Transverse colon (tissue), 4 donors: ENCODE measurements around the gene CCNO.

Experiments used
- EP300 ChIP-seq: sonication (generic); formaldehyde crosslinking; IDR thresholded peaks from one replicate; pipeline ENCODE4 v1.6.1; 2017; ENCODE audit warnings: antibody characterized with exemption, low read depth
- POLR2A ChIP-seq: fragments of 450-650 bp; IDR thresholded peaks from one replicate; pipeline ENCODE4 v1.6.1; 2016; ENCODE audit warnings: antibody characterized with exemption, mild to moderate bottlenecking, moderate library complexity
- POLR2AphosphoS5 ChIP-seq, 3 donors: sonication (generic); formaldehyde crosslinking; IDR thresholded peaks; one replicate each; pipeline ENCODE4 v1.6.1; 2016; ENCODE audit warnings: antibody characterized with exemption in 3 of 3
- TF ChIP-seq, protein P1 (sequence below), 5 experiments: fragments of 200-600 bp in 3 of 5; fragments of 450-650 bp in 2 of 5; sonication (generic) in 3 of 5; IDR thresholded peaks; 1 replicate in 2 of 5; 2 replicates in 3 of 5; pipeline ENCODE4 v1.5.1; 2016 to 2017; ENCODE audit warnings: antibody characterized with exemption in 5 of 5, inconsistent platforms in 3 of 5, mild to moderate bottlenecking in 2 of 5, moderate library complexity in 1 of 5

DNA sequence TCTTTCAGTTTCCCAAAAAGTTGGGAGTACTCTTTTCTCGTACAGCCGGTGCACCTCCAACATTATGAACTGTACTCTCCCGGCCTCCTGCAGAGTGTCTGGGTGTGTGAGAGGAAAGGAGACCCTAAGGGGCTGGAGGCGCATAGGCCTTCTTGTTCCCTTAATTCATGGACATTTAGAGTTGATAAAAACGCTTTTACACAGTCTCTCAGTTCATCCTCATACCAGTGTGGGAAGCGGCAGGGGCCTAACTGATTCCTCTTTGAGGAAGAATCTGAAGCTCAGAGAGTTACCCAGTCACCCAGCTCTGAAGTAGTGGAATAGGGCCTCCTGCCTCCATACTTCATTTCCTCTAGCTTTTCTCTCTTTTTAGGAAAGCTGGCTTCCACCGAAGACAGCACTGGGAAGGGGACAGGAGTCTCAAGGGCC lies 9.6 kb downstream of the CCNO start:
- TF ChIP-seq, protein P1, sequence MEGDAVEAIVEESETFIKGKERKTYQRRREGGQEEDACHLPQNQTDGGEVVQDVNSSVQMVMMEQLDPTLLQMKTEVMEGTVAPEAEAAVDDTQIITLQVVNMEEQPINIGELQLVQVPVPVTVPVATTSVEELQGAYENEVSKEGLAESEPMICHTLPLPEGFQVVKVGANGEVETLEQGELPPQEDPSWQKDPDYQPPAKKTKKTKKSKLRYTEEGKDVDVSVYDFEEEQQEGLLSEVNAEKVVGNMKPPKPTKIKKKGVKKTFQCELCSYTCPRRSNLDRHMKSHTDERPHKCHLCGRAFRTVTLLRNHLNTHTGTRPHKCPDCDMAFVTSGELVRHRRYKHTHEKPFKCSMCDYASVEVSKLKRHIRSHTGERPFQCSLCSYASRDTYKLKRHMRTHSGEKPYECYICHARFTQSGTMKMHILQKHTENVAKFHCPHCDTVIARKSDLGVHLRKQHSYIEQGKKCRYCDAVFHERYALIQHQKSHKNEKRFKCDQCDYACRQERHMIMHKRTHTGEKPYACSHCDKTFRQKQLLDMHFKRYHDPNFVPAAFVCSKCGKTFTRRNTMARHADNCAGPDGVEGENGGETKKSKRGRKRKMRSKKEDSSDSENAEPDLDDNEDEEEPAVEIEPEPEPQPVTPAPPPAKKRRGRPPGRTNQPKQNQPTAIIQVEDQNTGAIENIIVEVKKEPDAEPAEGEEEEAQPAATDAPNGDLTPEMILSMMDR (IDR thresholded peaks at IDR 0.05), result no peak
- TF ChIP-seq POLR2A (no peak), POLR2AphosphoS5 (IDR thresholded peaks at IDR 0.05) (no peak), EP300 (no peak)
